ENCODE data around the gene RANBP1.
A peak's percentile ranks its signal among the peaks of the same experiment; 100 is the strongest.

Gene RANBP1

GRCh38 chr22:20125201-20126174, 9.6 kb downstream of the RANBP1 start:
- no peak for DNase-seq

- no peak for DNase-seq
Measured at GRCh38 chr22:20126284-20127029, 10.6 kb downstream of the RANBP1 start.

GRCh38 chr22:20127318-20127868, 11.5 kb downstream of the RANBP1 start:
- no peak for DNase-seq

- DNase-seq = no peak
Measured at GRCh38 chr22:20127869-20128618, 12.1 kb downstream of the RANBP1 start.

- DNase-seq = no peak
Measured at GRCh38 chr22:20128619-20128901, 12.7 kb downstream of the RANBP1 start.

GRCh38 chr22:20128902-20129746, 13.2 kb downstream of the RANBP1 start:
- DNase-seq = peak; percentile 69

- no peak for DNase-seq
Measured at GRCh38 chr22:20129747-20130014, 13.8 kb downstream of the RANBP1 start.

- no peak for DNase-seq
Measured at GRCh38 chr22:20130319-20130718, 14.4 kb downstream of the RANBP1 start.

GRCh38 chr22:20130731-20131596, 15.1 kb downstream of the RANBP1 start:
- DNase-seq = peak; percentile 85

GRCh38 chr22:20131597-20131858, 15.6 kb downstream of the RANBP1 start, which contains the start of gene ZDHHC8:
Gene ZDHHC8, plus strand, starts transcription at chr22:20131804. Its CDS starts 144 bp downstream, at chr22:20131948.
- DNase-seq = peak; percentile 59

GRCh38 chr22:20131859-20132685, 16.2 kb downstream of the RANBP1 start:
- DNase-seq = no peak

- no peak for DNase-seq
Measured at GRCh38 chr22:20132686-20133246, 16.9 kb downstream of the RANBP1 start.

- DNase-seq = no peak
Measured at GRCh38 chr22:20133930-20134549, 18.1 kb downstream of the RANBP1 start.

GRCh38 chr22:20135265-20135664, 19.4 kb downstream of the RANBP1 start:
- DNase-seq = no peak

GRCh38 chr22:20135806-20136602, 20.1 kb downstream of the RANBP1 start:
- DNase-seq = no peak

GRCh38 chr22:20136603-20136873, 20.6 kb downstream of the RANBP1 start:
- DNase-seq = no peak

- DNase-seq = no peak
Measured at GRCh38 chr22:20137113-20137512, 21.2 kb downstream of the RANBP1 start.

GRCh38 chr22:20137671-20138416, 21.9 kb downstream of the RANBP1 start:
- no peak for DNase-seq

- DNase-seq = no peak
Measured at GRCh38 chr22:20138417-20138738, 22.5 kb downstream of the RANBP1 start.

Data from stimulated activated CD8-positive, alpha-beta memory T cell treated with anti-CD3 and anti-CD28 coated beads, Interleukin-4, amount 100 ng/mL, for 48 hours (primary cell).